Body of pancreas (tissue), 4 donors: ENCODE measurements around the gene CDH6. TPM values are rescaled to one million over a fixed set of nuclear protein-coding genes. Genes with fewer than 3 reads are reported as not detected.
A peak's percentile ranks its signal among the peaks of the same experiment; 100 is the strongest.

Experiments used
- ATAC-seq: fragments of 150-250 bp; one replicate; pipeline ENCODE4 v1.9.1; 2016
- DNase-seq, 4 donors: peaks; one replicate each; pipeline ENCODE4 v3.0.0-alpha.2; 2019
- H3K27ac ChIP-seq, 4 donors: fragments of 200-600 bp; sonication (generic); 1 replicate in 3 of 4; 2 replicates in 1 of 4; pipeline versions ENCODE4 v1.5.1 to v1.6.1; 2016 to 2019; ENCODE audit warnings: mild to moderate bottlenecking in 1 of 4, mixed read lengths in 1 of 4, moderate library complexity in 1 of 4
- H3K27me3 ChIP-seq, 2 donors: fragments of 200-600 bp; sonication (generic); one replicate each; pipeline ENCODE4 v1.6.0; 2016; ENCODE audit warnings: mild to moderate bottlenecking in 1 of 2
- H3K36me3 ChIP-seq, 2 donors: fragments of 200-600 bp; sonication (generic); replicated peaks in 1 of 2; 2 replicates each; pipeline ENCODE4 v1.5.1; 2016; ENCODE audit warnings: low read depth in 2 of 2; ENCODE audit not compliant: insufficient read depth in 1 of 2
- H3K4me1 ChIP-seq: fragments of 200-600 bp; sonication (generic); one replicate; pipeline ENCODE4 v1.6.0; 2016
- H3K4me3 ChIP-seq, 2 donors: fragments of 200-600 bp; sonication (generic); 1 replicate in 1 of 2; 2 replicates in 1 of 2; pipeline ENCODE4 v1.5.1; 2016 to 2019
- H3K9me3 ChIP-seq, 3 donors: fragments of 200-600 bp; sonication (generic); 1 replicate in 2 of 3; 2 replicates in 1 of 3; pipeline ENCODE4 v1.5.1; 2016
- POLR2A ChIP-seq, 3 donors: fragments of 450-650 bp; IDR thresholded peaks; one replicate each; pipeline ENCODE4 v1.6.1; 2016; ENCODE audit warnings: antibody characterized with exemption in 3 of 3, mild to moderate bottlenecking in 2 of 3
- WGBS, 2 donors: methylation state at CpG; one replicate each; pipeline ENCODE4 v1.1.5; 2017; 5-methylcytosine and 5-hydroxymethylcytosine counted together
- intact Hi-C: fragments of 100-400 bp; cut with DNase I; formaldehyde crosslinking; loops from one replicate; pipeline ENCODE4 v1.15.1; 2023
- total RNA-seq, 2 donors: library from RNA; depleted of rRNA; stranded (reverse); fragments of >200 nt; gene quantifications; one replicate each; pipeline ENCODE4 v1.1.0, GENCODE V29; 2016
- TF ChIP-seq, protein P1 (sequence below), 7 experiments: fragments of 450-650 bp in 4 of 7; fragments of 200-600 bp in 3 of 7; sonication (generic) in 3 of 7; IDR thresholded peaks; one replicate each; pipeline ENCODE4 v1.5.1; 2016 to 2019; ENCODE audit warnings: antibody characterized with exemption in 7 of 7

The CDH6 gene
- total RNA-seq, 2 donors from 2014 or later = 0.78 to 0.99 TPM

DNA sequence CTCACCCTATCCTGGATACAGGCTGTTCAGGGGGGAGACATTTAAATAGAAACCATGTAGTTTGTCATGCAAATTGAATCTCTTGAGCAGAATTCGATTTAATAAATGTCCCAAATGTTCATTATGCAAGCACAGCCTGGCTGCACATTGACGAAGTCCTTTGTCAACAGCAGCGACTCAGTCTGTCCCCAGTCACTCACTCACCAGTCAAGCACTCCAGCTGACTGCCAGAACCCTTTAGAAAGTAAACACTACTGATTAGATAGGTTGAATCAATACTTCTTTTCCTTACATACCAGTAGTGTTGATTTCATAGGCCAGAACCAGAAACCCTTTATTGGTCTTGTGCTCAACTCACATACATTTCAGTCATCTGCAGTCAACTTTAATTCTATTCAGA lies 27.5 kb downstream of the CDH6 start:
- ATAC-seq (no peak), DNase-seq (peak in 3 of 4 donors; percentile 6 to 16 (median 11))
- Histone ChIP-seq H3K9me3 (no peaks in the 10 kb centered on the region), H3K27me3 (no peaks in the 10 kb centered on the region), H3K36me3 (no peaks in the 10 kb centered on the region), H3K4me1 (peaks cover 6% of the 10 kb centered on the region), H3K4me3 (no peak overlapping the region), H3K27ac (no peak overlapping the region)
- TF ChIP-seq POLR2A (IDR thresholded peaks at IDR 0.05) = no peak
- TF ChIP-seq, protein P1, sequence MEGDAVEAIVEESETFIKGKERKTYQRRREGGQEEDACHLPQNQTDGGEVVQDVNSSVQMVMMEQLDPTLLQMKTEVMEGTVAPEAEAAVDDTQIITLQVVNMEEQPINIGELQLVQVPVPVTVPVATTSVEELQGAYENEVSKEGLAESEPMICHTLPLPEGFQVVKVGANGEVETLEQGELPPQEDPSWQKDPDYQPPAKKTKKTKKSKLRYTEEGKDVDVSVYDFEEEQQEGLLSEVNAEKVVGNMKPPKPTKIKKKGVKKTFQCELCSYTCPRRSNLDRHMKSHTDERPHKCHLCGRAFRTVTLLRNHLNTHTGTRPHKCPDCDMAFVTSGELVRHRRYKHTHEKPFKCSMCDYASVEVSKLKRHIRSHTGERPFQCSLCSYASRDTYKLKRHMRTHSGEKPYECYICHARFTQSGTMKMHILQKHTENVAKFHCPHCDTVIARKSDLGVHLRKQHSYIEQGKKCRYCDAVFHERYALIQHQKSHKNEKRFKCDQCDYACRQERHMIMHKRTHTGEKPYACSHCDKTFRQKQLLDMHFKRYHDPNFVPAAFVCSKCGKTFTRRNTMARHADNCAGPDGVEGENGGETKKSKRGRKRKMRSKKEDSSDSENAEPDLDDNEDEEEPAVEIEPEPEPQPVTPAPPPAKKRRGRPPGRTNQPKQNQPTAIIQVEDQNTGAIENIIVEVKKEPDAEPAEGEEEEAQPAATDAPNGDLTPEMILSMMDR (IDR thresholded peaks at IDR 0.05) = no peak
- WGBS, 2 donors = 9 to 25% methylated on average over 3 of the region's 3 CpGs
- intact Hi-C loops = no loop called here

DNA sequence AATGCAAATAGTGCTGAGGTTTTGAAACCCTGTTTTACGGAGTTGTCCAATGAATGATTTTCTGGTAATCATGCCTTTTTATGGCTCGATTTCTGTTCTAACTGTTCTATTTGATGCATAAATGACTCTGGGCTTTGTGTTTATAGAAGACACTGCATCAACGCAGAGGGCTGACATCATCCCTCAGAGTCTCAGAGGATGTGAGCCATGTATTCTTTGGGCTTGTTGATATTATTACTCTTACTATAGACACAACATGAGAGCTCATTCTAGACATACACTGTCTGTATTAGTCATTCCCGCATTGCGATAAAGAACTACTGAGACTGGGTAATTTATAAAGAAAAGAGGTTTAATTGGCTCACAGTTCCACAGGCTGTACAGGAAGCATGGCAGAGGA lies 31.6 kb downstream of the CDH6 start:
- Histone ChIP-seq H3K9me3 (no peaks in the 10 kb centered on the region), H3K36me3 (no peaks in the 10 kb centered on the region), H3K27ac (no peak overlapping the region), H3K4me3 (no peak overlapping the region), H3K4me1 (peaks cover 6% of the 10 kb centered on the region), H3K27me3 (no peaks in the 10 kb centered on the region)
- no peak for DNase-seq
- TF ChIP-seq, protein P1 (IDR thresholded peaks at IDR 0.05) = no peak
- no peak for TF ChIP-seq POLR2A (IDR thresholded peaks at IDR 0.05)
- intact Hi-C loops = no loop called here
- ATAC-seq = no peak
- WGBS, 2 donors = 82 to 83% methylated on average over 5 of the region's 5 CpGs

DNA sequence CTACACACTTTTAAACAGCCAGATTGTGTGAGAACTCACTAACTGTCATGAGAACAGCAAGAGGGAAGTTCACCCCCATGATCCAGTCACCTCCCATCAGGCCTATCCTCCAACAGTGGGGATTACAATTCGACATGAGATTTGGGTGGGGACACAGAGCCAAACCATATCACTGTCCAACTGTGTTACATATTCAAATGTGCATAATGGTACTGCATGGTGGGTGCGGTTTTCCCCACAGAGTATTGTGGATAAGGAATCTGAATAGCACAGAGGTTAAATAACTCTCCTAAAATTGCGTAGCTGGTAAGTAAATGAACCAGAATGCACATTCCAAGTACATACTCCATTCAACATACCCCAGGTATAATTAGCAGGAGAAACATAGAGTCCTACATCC lies 32.1 kb downstream of the CDH6 start:
- Histone ChIP-seq H3K27ac (no peak overlapping the region), H3K36me3 (no peaks in the 10 kb centered on the region), H3K27me3 (no peaks in the 10 kb centered on the region), H3K4me1 (peaks cover 6% of the 10 kb centered on the region), H3K4me3 (no peak overlapping the region), H3K9me3 (no peaks in the 10 kb centered on the region)
- ATAC-seq (no peak), DNase-seq (no peak)
- intact Hi-C loops = no loop called here
- TF ChIP-seq, protein P1 (IDR thresholded peaks at IDR 0.05) = no peak
- no peak for TF ChIP-seq POLR2A (IDR thresholded peaks at IDR 0.05)
- 84 to 88% methylated on average over 3 of the region's 3 CpGs for WGBS, 2 donors

DNA sequence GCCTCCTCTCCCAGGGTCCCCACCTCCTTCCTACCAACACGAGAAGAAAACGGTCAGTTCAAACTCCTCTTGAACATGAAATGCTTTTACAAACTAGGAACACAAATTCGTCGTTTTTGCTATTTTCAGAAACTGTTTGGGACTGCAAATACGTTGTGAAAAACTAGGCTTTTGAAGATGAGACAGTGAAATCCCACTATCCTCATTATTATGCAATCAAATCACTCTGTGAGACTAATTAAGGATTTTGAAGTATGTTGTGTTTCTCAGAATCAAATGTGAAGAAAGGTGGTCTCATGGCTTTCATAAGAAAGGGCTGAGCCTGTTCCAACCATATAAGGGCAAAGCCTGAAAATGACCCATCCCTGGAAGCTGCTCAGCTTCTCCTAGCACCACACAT lies 33.2 kb downstream of the CDH6 start:
- no peaks in the 10 kb centered on the region for H3K27me3 ChIP-seq
- WGBS, 2 donors = 53 to 59% methylated on average over 5 of the region's 5 CpGs
- H3K36me3 ChIP-seq = no peaks in the 10 kb centered on the region
- ATAC-seq = no peak
- no peak for DNase-seq
- H3K4me3 ChIP-seq = no peak overlapping the region
- H3K4me1 ChIP-seq = no peaks in the 10 kb centered on the region
- intact Hi-C loops = no loop called here
- no peaks in the 10 kb centered on the region for H3K9me3 ChIP-seq
- no peak overlapping the region for H3K27ac ChIP-seq
- no peak for TF ChIP-seq POLR2A (IDR thresholded peaks at IDR 0.05)
- TF ChIP-seq, protein P1 (IDR thresholded peaks at IDR 0.05) = no peak

DNA sequence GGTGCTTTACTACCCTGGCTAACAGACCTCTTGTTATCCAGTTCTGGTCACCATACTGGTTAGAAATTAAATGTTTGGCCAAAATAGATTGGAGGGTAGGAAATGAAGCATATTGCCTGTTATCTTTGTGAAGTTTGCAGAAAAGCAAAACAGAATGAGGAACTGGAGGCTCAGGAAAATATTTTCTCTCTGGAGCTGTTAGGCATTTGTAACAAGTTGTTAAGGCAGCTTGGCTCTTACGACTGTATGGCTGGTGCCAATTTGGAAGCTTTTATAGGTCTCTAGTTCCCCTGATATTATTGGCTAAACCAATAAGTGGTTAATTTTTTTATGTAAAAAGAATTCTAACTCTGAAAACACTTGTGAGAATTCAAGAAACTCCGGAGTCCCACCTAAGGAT lies 35.8 kb downstream of the CDH6 start:
- no peak overlapping the region for H3K4me3 ChIP-seq
- no peaks in the 10 kb centered on the region for H3K27me3 ChIP-seq
- intact Hi-C loops = no loop called here
- no peaks in the 10 kb centered on the region for H3K4me1 ChIP-seq
- no peaks in the 10 kb centered on the region for H3K36me3 ChIP-seq
- TF ChIP-seq, protein P1 (IDR thresholded peaks at IDR 0.05) = no peak
- no peak for TF ChIP-seq POLR2A (IDR thresholded peaks at IDR 0.05)
- 52 to 61% methylated on average over 2 of the region's 2 CpGs for WGBS, 2 donors
- no peak for DNase-seq
- H3K27ac ChIP-seq = no peak overlapping the region
- no peak for ATAC-seq
- H3K9me3 ChIP-seq = no peaks in the 10 kb centered on the region
